Stimulated activated CD4-positive, alpha-beta T cell treated with anti-CD3 and anti-CD28 coated beads, Interleukin-12 subunit alpha, Interleukin-12 subunit beta, amount 100 ng/mL, for 24 hours (primary cell): ENCODE data around the gene SFMBT1.
"Not testable (repeated sequence)": the region's sequence is repeated elsewhere in the genome, so short reads cannot be mapped to it uniquely, and the experiment has no call there.

Source experiments
- DNase-seq, 2 experiments: peaks; one replicate each; pipeline ENCODE4 v3.0.0-alpha.2; 2020; ENCODE audit warnings: low read depth in 2 of 2

Gene SFMBT1

GRCh38 chr3:53072653-53073552, 27.0 kb upstream of the SFMBT1 start:
- peak; percentile 64 to 87 for DNase-seq

DNA sequence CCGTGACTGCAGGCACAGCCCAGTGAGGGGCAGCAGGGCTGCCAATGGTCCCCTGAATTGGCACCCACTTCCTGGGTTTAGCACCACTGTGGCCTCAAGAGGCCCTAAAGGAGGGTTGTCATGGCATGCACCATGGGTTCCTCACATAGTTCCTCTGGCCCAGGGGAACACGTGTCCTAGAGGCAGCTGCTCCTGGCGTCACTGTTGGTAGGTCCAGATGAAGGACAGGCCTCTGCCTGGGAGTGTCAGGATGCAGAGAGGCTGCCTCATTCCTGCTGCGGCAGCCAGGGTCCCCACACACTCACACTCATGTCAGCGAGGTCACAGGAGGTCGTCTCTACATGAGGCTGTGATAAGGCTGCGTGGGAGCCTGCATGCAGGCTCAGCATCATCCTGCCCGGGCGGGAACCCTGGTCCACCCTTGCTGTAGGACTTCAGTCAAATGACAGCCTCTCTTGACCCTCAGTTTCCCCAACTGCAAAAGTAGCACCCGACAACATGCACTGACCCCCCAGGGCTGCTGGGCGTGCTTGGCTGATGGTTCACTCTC, 26.1 kb upstream of the SFMBT1 start:
- DNase-seq, result no peak

GRCh38 chr3:53069422-53070068, 23.7 kb upstream of the SFMBT1 start:
- no peak for DNase-seq

GRCh38 chr3:53068176-53068575, 22.3 kb upstream of the SFMBT1 start:
- no peak for DNase-seq

GRCh38 chr3:53067567-53067966, 21.7 kb upstream of the SFMBT1 start:
- no peak for DNase-seq

- no peak for DNase-seq
Observed at GRCh38 chr3:53065841-53066480, 20.1 kb upstream of the SFMBT1 start.

DNA sequence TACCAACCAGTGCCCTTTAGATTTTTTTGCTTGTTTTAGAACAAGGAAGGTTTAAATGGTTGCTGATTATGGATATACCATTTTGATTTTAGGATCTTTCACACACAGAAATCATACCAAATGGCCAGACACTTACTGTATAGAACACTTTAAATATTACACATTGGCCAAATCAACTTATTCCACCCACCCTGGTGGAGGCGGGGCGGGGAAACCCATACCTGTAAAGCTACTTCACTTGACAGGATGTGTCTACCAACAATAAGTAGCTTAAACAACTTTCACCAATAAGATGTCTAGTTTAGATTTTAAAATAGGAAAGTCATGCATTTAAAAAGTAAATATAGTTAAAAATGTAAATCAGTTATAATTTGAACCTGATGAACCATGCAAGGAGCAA, 17.0 kb upstream of the SFMBT1 start:
- no peak for DNase-seq

DNA sequence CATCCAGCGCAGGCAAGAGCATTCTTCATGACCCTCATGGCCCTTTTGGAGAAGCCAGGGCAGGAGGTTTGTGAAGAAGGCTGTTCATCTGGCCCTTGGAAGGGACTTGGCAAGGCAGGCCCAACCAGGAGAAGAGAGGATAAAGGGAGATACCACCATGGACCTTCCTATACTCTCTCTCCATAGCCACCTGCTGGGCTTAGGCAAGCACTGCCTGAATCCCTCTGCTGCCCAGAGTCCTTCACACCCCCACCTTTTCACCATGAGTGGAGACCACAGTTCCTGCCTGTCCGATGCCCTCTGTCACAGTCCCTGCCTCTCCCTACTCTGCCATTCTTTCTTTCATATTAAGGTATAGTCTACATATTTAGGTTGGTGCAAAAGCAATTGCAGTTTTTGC, 10.6 kb upstream of the SFMBT1 start:
- no peak for DNase-seq

DNA sequence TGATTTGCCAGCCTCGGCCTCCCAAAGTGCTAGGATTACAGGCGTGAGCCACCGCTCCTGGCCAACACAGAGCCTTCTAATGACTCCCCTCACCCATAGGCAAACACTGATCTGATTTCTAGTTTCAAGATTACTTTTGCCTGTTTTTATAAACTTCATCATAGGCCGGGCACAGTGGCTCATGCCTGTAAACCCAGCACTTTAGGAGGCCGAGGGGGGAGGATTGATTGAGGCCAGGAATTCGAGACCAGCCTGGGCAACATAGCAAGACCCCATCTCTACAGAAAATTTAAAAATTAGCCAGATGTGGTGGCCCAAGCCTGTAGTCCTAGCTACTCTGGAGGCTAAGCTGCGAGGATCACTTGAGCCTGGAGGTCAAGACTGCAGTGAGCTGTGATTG, 8.4 kb upstream of the SFMBT1 start:
- not testable (repeated sequence) for DNase-seq

DNA sequence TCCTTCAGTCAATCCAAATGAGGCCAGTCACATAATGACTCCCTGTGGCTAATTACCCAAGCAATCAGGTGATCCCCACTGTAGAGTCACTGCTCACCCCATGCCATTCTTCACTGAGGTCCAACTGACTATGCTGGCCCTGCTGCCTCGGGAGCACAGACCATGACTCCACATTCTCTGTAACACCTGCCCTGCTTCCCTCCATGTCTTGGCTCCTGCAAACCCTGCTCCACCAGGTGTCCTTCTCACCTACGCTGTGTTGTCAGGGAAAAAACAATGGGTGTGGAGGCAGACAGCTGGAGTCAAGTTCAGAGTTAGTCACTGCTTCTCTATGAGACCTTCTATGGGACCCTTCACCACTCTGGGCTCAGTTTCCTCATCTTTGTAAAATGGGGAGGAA, 6.1 kb upstream of the SFMBT1 start:
- no peak for DNase-seq

- no peak for DNase-seq
Observed at GRCh38 chr3:53049987-53050386, 4.1 kb upstream of the SFMBT1 start.

DNA sequence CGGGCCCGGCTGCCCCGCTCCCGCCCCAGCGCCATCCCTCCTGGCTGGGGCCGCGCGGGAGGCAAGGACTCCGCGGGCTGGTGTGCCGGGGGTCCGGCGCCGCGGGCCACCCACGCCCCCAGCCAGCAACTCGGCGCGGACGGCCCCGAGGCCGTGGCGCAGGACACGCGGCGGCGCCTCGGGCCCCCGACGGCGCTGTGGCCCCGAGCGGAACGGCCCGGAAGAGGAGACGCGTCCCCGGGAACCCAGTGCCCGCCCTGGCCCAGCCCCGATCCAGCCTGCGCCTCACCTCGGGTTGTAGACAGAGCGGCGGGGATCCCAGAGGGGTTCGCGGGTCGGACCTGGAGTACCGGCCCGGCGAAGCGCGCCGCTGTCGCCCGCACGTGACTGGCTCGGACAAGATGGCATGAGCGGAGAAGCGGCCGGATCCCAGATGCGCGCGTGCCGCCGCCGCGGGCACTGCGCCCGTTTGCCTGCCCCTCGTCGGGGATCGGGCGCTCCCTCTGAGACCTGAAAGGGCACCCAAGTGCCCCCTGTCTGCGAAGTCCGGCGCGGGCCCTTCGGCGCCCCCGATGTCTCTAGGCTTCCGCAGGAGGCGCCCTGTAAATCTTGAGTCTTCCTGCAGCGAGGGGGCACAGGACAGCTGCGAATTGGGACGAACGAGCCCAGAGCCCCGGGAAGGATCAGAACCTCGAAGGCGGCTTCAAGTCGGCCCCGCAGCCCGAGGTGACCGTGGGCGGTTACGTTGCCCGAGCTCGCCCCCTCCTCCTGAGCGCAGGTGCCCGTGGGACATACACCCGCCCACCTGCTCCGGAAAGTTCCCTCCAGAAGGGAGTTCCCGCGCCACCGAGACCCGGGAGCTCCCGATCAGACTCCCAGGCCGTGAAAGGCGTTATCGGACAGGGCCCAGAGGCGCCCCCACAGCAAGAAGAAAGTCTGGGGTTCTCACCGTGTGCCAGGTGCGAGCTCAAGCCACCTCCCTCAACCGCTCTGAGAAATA, 598 bp upstream of the SFMBT1 start:
- DNase-seq, result peak; percentile 31

DNA sequence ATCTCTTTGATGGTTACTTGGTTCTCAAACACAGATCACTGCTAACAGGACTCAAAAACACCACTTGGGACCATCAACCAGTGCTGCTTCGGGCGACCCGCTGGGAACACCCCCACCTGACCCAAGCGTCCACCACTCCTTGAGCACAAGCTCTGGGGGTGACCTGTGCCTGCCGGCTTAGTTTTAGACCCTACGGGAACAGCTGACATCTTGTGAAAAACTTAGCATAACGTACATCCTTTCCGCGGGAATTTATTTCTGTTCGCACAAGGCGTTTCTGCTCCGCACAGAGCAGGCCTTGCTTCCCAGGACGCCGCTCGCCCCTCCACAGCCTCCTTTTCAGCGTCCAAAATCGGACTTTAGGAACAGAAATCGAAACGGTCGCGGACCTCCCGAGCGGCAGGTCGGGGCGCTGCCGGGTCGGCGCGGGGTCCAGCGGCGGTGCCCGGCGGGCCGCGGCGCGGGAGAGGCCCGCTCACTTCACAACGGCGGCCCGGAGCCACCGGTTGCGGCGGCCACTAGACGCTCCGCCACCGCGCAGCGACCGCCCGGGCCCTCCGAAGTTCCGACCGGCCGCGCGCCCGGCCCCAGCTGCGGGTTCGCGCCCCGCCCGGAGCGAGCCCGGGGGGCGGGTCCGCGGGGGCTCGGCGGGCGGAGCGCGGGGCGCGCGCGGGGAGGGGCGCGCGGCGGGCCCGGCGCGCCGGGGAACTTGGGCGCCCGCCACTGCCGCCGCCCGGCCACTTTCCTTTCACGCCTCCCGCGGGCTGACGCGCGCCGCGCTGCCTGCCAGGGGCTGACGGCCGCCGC, 959 bp downstream of the SFMBT1 start:
- DNase-seq, result peak; percentile 16 to 35

GRCh38 chr3:53044371-53044710, 1.5 kb downstream of the SFMBT1 start:
- DNase-seq, result no peak

GRCh38 chr3:53043738-53044137, 2.1 kb downstream of the SFMBT1 start:
- DNase-seq, result no peak

DNA sequence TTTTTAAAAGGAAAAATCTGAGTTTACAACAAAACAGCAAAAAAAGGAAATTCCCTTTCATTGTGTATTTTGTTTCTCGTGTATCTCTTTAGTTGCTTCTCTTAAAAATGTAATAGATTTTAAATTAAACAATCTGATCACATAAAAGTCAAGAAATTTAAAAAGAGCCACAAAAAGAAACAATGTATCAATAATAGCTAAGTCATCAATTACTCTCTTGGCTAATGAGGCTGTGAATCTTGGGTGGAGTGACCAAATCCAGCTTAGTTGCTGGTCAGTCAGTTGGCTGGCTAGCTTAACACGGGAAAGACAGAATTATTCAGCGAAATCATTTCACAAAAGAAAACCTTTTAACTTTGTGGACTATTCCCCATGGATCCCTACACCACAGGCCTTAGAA, 3.2 kb downstream of the SFMBT1 start:
- no peak for DNase-seq

GRCh38 chr3:53040351-53040820, 5.5 kb downstream of the SFMBT1 start:
- DNase-seq, result no peak

- DNase-seq, result no peak
Observed at GRCh38 chr3:53039376-53039752, 6.5 kb downstream of the SFMBT1 start.

- DNase-seq, result no peak
Observed at GRCh38 chr3:53038679-53039375, 7.0 kb downstream of the SFMBT1 start.
